Kasumi-1 (cell line): ENCODE results near the gene CECR2.

Experiments used
- DNase-seq, 2 experiments: peaks; one replicate each; lab custom pipeline; 2025; lab: John Stamatoyannopoulos, UW

CECR2 gene

GRCh38 chr22:17606496-17606895, 237.2 kb downstream of the CECR2 start:
- no peak for DNase-seq
